VCaP (cell line): ENCODE results near the gene FZD1.
"Not testable (repeated sequence)": the region's sequence is repeated elsewhere in the genome, so short reads cannot be mapped to it uniquely, and the experiment has no call there.

Experiments used
- H3K27ac ChIP-seq: fragments of 450-650 bp; 2 replicates; pipeline ENCODE4 v1.5.1; 2017
- CTCF ChIP-seq: fragments of 450-650 bp; conservative IDR thresholded peaks from 2 replicates; pipeline ENCODE4 v1.5.1; 2017; ENCODE audit warnings: mild to moderate bottlenecking, moderate library complexity

FZD1 gene

GRCh38 chr7:91299952-91300775 is 35.9 kb downstream of the FZD1 start:
- no peak for TF ChIP-seq CTCF
- no peak overlapping the region for H3K27ac ChIP-seq

DNA sequence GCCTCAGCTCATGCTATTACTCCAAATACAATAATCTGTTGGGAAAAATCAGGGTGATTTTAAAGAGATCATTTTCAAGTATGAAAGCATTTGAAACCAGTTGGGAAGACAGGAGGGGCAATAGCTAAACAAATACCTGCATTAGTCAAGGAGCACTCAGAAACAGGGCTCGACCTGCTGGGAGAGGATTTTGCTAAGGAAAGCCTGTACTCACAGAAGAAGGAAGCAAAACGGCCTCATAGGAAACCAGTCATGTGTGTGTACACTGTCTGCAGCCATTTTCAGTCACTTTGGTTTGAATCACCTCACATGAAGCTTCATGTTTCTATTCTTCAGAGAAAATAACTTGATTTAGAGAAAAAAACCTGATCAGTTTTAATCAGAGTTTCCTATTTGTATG is 38.6 kb downstream of the FZD1 start:
- no peak for TF ChIP-seq CTCF
- H3K27ac ChIP-seq, result no peak overlapping the region

- H3K27ac ChIP-seq, result no peak overlapping the region
- TF ChIP-seq CTCF, result no peak
Measured at GRCh38 chr7:91306266-91306665, 42.0 kb downstream of the FZD1 start.

DNA sequence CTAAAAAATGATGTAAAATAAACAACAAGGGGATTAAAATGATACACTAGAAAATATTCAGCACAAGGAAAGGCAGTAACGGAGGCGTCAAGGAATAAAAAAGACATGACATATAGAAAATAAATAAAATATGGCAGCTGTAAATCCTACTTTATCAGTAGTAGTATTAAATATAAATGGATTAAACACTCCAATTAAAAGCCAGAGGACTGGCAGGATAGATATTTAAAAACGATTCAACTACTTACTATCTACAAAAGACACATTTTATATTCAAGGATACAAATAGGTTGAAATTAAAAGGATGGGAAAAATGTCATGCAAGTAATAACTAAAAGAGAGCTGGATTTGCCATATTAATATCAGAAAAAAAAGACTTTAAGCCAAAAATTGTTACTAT is 43.2 kb downstream of the FZD1 start:
- no peak for TF ChIP-seq CTCF
- no peak overlapping the region for H3K27ac ChIP-seq

GRCh38 chr7:91308191-91308590 is 44.0 kb downstream of the FZD1 start:
- not testable (repeated sequence) for H3K27ac ChIP-seq

DNA sequence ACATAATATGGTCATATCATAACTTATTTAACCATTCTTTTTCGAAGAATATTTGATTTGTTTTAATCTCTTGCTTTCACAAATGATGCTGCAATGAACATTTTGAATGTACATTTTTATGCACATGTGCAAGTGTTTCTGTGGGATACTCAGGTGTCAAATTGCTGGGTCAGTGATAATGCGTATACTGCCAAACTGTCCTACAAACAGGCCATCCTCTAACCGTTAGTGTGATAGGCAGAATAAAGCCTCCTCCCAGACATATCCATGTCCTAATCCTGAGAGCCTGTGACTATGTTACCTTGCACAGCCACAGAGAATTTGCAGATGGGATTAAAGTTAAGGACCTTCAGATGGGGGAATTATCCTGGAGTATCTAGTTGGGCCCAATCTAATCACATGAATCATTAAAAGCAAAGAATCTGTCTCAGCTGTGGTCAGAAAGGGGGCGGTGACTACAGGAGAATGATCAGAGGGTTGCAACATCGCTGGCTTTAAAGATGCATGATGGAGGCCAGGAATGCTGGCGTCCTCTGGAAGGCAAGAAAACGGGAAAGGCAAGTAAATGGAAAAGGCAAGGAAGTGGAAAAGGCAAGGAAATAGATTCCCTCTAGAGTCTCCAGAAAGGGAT is 46.7 kb downstream of the FZD1 start:
- no peak for TF ChIP-seq CTCF

GRCh38 chr7:91311839-91312238 is 47.6 kb downstream of the FZD1 start:
- no peak overlapping the region for H3K27ac ChIP-seq
- no peak for TF ChIP-seq CTCF

More for the DNA sequence above, 46.7 kb downstream of the FZD1 start:
- no peak overlapping the region for H3K27ac ChIP-seq

DNA sequence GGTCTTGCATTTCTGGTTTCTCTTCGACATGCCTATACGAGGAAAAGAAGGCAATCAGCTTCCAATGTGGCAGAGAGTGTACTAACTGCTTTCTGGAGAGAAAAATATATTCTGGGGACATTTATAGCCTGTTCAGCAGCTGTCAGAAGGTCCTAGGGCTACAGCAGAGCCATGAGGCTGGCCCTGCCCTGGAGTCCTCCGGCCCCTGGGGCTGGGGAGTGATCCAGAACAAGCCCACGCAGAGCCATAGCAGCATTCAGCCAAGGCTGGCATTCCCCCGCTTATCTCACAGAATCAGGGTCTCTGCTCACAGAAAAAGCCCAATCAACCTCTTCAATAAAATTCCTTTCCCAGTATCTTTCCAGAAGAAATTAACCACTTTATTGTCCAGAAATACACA is 48.9 kb downstream of the FZD1 start:
- no peak overlapping the region for H3K27ac ChIP-seq
- TF ChIP-seq CTCF, result no peak
